HepG2 (cell line): ENCODE measurements around the gene CHRNB1. TPM values are rescaled to one million over a fixed set of nuclear protein-coding genes. Genes with fewer than 3 reads are reported as not detected.
A peak's percentile ranks its signal among the peaks of the same experiment; 100 is the strongest.

Experiments used
- DNMT3B ChIP-seq: conservative IDR thresholded peaks from 2 replicates; pipeline ENCODE4 v1.6.1; 2016; ENCODE audit warnings: missing biosample characterization, control low read depth
- PITX1 ChIP-seq: sonication (generic); formaldehyde crosslinking; IDR thresholded peaks from 2 replicates; pipeline ENCODE4 v1.5.1; 2020; ENCODE audit warnings: mild to moderate bottlenecking, missing genetic modification reagents
- RBM39 ChIP-seq: fragments of 200-400 bp; formaldehyde crosslinking; IDR thresholded peaks from one replicate; pipeline ENCODE4 v1.6.1; 2018; ENCODE audit warnings: antibody characterized with exemption, mild to moderate bottlenecking, low read depth, low read length; ENCODE audit not compliant: poor library complexity, severe bottlenecking
- SNAI1 ChIP-seq: sonication (generic); formaldehyde crosslinking; IDR thresholded peaks from 2 replicates; pipeline ENCODE4 v1.5.0; 2020; ENCODE audit warnings: mild to moderate bottlenecking, missing genetic modification reagents, borderline replicate concordance
- ZBTB7A ChIP-seq: sonication (generic); formaldehyde crosslinking; IDR thresholded peaks from 2 replicates; pipeline ENCODE4 v1.8.0; 2022; ENCODE audit warnings: mild to moderate bottlenecking, missing genetic modification reagents
- ZNF230 ChIP-seq: sonication (generic); formaldehyde crosslinking; IDR thresholded peaks from 2 replicates; pipeline ENCODE4 v1.4.0; 2020; ENCODE audit warnings: mild to moderate bottlenecking, missing genetic modification reagents
- polyA plus RNA-seq, 8 experiments: library from polyadenylated mRNA; depleted of rRNA in 3 of 8; stranded (reverse) in 7 of 8; unstranded in 1 of 8; fragments of >200 nt; fragmentation: Illumina TruSeq in 4 of 8; extraction: Trizol in 4 of 8; gene quantifications; 2 replicates each; pipeline versions ENCODE4 v1.2.1 to v1.2.3, GENCODE V29; 2011 to 2016; ENCODE audit warnings: low read depth in 4 of 8, missing spikeins in 1 of 8, mixed read lengths in 1 of 8; ENCODE audit not compliant: insufficient read depth in 1 of 8
- total RNA-seq, 5 experiments: library from RNA; depleted of rRNA; stranded (reverse); fragments of >200 nt; fragmentation: Illumina TruSeq; extraction: Trizol; gene quantifications; 2 replicates each; pipeline ENCODE4 v1.2.3, GENCODE V29; 2016; ENCODE audit warnings: low read depth in 1 of 5
- TF ChIP-seq, protein P1 (sequence below): sonication (generic); formaldehyde crosslinking; IDR thresholded peaks from 2 replicates; pipeline ENCODE4 v1.5.1; 2020; ENCODE audit warnings: missing genetic modification reagents, mild to moderate bottlenecking, borderline replicate concordance
- TF ChIP-seq, protein P2 (sequence below), 2 experiments: sonication (generic) in 1 of 2; formaldehyde crosslinking in 1 of 2; IDR thresholded peaks; 2 replicates each; pipeline versions ENCODE4 v1.4.0 to v1.6.1; 2016 to 2020; ENCODE audit warnings: borderline replicate concordance in 1 of 2, low read depth in 1 of 2, mild to moderate bottlenecking in 1 of 2, missing genetic modification reagents in 1 of 2
- TF ChIP-seq, protein P3 (sequence below): IDR thresholded peaks from 2 replicates; pipeline ENCODE4 v1.6.1; 2016; ENCODE audit warnings: missing genetic modification reagents, missing compliant biosample characterization
- TF ChIP-seq, protein P4 (sequence below): sonication (generic); formaldehyde crosslinking; IDR thresholded peaks from 2 replicates; pipeline ENCODE4 v1.8.0; 2022; ENCODE audit warnings: mild to moderate bottlenecking, missing genetic modification reagents
- TF ChIP-seq, protein P5 (sequence below): sonication (generic); formaldehyde crosslinking; conservative IDR thresholded peaks from 2 replicates; pipeline ENCODE4 v1.4.0; 2020; ENCODE audit warnings: missing genetic modification reagents
- TF ChIP-seq, protein P6 (sequence below): sonication (generic); formaldehyde crosslinking; IDR thresholded peaks from 2 replicates; pipeline ENCODE4 v1.4.0; 2020; ENCODE audit warnings: missing genetic modification reagents

CHRNB1 gene
- total and polyA plus RNA-seq, 2 of the 13 experiments (the other 11 are each of a cell fraction or from before 2014, with no cell fraction given), result 5.4 to 33.7 TPM

DNA sequence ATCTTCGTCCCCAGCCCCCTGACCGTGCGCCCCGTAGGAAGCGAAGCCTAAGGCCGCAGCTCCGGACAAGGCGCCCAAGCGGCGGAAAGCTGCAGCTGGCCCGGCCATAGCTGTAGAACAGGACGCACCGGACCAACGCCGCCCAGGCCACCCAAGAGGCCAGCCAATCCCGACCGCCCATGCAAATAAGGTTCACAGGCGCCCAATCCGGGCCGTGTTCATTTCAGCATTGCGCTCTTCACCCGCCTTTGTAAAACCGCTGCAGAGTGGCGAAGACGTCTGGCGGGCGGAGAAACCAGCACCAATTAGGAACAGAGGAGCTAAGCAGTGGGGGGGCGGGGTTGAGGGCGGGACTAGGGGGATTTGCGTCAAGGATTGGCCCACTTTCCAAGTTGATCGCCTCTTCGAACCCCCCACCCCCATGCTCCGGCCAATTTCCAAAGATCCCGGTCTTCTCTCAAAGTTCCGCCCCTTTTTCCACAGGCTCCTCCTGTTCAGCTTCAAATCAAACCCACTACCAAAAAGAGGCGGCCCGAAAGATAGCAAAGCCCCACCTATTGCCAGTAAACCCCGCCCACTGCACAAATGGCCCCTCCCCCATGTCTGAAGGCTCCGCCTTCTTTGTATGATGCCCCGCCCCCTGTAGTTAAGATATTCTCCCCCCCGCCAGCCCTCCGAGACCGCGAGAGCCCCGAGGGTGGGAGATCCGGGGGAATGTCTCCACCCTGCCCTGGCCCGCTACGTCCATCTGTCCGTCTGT lies 40.7 kb upstream of the CHRNB1 start, which contains the start of gene TMEM256 (continued):
- TF ChIP-seq, protein P1, sequence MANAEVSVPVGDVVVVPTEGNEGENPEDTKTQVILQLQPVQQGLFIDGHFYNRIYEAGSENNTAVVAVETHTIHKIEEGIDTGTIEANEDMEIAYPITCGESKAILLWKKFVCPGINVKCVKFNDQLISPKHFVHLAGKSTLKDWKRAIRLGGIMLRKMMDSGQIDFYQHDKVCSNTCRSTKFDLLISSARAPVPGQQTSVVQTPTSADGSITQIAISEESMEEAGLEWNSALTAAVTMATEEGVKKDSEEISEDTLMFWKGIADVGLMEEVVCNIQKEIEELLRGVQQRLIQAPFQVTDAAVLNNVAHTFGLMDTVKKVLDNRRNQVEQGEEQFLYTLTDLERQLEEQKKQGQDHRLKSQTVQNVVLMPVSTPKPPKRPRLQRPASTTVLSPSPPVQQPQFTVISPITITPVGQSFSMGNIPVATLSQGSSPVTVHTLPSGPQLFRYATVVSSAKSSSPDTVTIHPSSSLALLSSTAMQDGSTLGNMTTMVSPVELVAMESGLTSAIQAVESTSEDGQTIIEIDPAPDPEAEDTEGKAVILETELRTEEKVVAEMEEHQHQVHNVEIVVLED (CRISPR knock-in tag), result peak; percentile 58; the same call in 1 of the 2 replicates
- TF ChIP-seq, protein P2, sequence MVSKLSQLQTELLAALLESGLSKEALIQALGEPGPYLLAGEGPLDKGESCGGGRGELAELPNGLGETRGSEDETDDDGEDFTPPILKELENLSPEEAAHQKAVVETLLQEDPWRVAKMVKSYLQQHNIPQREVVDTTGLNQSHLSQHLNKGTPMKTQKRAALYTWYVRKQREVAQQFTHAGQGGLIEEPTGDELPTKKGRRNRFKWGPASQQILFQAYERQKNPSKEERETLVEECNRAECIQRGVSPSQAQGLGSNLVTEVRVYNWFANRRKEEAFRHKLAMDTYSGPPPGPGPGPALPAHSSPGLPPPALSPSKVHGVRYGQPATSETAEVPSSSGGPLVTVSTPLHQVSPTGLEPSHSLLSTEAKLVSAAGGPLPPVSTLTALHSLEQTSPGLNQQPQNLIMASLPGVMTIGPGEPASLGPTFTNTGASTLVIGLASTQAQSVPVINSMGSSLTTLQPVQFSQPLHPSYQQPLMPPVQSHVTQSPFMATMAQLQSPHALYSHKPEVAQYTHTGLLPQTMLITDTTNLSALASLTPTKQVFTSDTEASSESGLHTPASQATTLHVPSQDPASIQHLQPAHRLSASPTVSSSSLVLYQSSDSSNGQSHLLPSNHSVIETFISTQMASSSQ (IDR thresholded peaks at IDR 0.05; ENCODE audit: low read depth), result 0 out of 2 replicates have a peak, but pooled peaks have one; percentile 9
- TF ChIP-seq, protein P2 (CRISPR knock-in tag; IDR thresholded peaks at IDR 0.05; ENCODE audit: borderline replicate concordance), result no peak
- TF ChIP-seq, protein P3, sequence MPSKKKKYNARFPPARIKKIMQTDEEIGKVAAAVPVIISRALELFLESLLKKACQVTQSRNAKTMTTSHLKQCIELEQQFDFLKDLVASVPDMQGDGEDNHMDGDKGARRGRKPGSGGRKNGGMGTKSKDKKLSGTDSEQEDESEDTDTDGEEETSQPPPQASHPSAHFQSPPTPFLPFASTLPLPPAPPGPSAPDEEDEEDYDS (CRISPR knock-in tag), result peak; percentile 90
- no peak for TF ChIP-seq PITX1
- TF ChIP-seq, protein P4, sequence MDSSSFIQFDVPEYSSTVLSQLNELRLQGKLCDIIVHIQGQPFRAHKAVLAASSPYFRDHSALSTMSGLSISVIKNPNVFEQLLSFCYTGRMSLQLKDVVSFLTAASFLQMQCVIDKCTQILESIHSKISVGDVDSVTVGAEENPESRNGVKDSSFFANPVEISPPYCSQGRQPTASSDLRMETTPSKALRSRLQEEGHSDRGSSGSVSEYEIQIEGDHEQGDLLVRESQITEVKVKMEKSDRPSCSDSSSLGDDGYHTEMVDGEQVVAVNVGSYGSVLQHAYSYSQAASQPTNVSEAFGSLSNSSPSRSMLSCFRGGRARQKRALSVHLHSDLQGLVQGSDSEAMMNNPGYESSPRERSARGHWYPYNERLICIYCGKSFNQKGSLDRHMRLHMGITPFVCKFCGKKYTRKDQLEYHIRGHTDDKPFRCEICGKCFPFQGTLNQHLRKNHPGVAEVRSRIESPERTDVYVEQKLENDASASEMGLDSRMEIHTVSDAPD (CRISPR knock-in tag), result peak; percentile 57; the same call in 1 of the 2 replicates
- TF ChIP-seq ZBTB7A (CRISPR knock-in tag), result peak; percentile 78
- TF ChIP-seq, protein P5, sequence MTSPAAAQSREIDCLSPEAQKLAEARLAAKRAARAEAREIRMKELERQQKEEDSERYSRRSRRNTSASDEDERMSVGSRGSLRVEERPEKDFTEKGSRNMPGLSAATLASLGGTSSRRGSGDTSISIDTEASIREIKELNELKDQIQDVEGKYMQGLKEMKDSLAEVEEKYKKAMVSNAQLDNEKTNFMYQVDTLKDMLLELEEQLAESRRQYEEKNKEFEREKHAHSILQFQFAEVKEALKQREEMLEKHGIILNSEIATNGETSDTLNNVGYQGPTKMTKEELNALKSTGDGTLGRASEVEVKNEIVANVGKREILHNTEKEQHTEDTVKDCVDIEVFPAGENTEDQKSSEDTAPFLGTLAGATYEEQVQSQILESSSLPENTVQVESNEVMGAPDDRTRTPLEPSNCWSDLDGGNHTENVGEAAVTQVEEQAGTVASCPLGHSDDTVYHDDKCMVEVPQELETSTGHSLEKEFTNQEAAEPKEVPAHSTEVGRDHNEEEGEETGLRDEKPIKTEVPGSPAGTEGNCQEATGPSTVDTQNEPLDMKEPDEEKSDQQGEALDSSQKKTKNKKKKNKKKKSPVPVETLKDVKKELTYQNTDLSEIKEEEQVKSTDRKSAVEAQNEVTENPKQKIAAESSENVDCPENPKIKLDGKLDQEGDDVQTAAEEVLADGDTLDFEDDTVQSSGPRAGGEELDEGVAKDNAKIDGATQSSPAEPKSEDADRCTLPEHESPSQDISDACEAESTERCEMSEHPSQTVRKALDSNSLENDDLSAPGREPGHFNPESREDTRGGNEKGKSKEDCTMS (CRISPR knock-in tag), result no peak
- TF ChIP-seq, protein P6, sequence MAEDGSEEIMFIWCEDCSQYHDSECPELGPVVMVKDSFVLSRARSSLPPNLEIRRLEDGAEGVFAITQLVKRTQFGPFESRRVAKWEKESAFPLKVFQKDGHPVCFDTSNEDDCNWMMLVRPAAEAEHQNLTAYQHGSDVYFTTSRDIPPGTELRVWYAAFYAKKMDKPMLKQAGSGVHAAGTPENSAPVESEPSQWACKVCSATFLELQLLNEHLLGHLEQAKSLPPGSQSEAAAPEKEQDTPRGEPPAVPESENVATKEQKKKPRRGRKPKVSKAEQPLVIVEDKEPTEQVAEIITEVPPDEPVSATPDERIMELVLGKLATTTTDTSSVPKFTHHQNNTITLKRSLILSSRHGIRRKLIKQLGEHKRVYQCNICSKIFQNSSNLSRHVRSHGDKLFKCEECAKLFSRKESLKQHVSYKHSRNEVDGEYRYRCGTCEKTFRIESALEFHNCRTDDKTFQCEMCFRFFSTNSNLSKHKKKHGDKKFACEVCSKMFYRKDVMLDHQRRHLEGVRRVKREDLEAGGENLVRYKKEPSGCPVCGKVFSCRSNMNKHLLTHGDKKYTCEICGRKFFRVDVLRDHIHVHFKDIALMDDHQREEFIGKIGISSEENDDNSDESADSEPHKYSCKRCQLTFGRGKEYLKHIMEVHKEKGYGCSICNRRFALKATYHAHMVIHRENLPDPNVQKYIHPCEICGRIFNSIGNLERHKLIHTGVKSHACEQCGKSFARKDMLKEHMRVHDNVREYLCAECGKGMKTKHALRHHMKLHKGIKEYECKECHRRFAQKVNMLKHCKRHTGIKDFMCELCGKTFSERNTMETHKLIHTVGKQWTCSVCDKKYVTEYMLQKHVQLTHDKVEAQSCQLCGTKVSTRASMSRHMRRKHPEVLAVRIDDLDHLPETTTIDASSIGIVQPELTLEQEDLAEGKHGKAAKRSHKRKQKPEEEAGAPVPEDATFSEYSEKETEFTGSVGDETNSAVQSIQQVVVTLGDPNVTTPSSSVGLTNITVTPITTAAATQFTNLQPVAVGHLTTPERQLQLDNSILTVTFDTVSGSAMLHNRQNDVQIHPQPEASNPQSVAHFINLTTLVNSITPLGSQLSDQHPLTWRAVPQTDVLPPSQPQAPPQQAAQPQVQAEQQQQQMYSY (CRISPR knock-in tag), result peak; percentile 38; the same call in 1 of the 2 replicates
- TF ChIP-seq SNAI1 (CRISPR knock-in tag), result peak; percentile 48; the same call in 1 of the 2 replicates
- TF ChIP-seq DNMT3B (CRISPR knock-in tag), result no peak
- peak; percentile 77 for TF ChIP-seq RBM39
- no peak for TF ChIP-seq ZNF230
